GM18517 (cell line): ENCODE data around the gene YIPF5.
A peak's percentile ranks its signal among the peaks of the same experiment; 100 is the strongest.

ENCODE experiments used
- ATAC-seq: cut with Tn5 transposase; IDR thresholded peaks from one replicate; pipeline ENCODE4 v1.9.1; 2021; ENCODE audit warnings: mild to moderate bottlenecking, moderate library complexity; ENCODE audit not compliant: unreplicated experiment

The YIPF5 gene

DNA sequence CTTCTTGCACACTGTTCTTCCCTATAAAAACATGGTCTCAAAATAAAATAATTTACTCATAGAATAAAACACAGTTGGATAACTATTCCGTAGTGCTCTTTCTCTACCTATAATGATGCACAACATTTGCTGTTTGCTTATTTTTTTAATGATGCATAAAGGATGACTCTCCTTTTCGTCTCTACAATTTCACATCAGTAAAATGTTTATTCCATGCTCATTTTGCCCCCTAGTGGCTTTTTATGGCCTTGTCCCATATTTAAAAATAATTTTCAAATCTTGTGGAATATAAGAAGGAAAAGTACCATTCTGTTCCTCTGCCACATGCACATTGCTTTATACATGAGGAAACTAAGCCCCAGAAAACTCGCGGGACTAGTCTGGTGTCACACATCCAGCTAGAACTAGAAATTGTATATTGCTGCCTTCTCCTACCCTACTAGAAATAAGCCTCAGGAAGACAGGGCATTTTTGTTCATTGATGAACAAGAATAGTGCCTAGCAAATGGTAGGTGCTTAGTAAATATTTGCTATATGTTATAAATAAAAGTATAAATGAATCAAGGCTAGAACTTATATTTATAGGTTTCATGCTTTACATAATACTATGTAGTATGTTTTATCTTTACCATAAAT lies 12.9 kb upstream of the YIPF5 start:
- ATAC-seq = no peak

DNA sequence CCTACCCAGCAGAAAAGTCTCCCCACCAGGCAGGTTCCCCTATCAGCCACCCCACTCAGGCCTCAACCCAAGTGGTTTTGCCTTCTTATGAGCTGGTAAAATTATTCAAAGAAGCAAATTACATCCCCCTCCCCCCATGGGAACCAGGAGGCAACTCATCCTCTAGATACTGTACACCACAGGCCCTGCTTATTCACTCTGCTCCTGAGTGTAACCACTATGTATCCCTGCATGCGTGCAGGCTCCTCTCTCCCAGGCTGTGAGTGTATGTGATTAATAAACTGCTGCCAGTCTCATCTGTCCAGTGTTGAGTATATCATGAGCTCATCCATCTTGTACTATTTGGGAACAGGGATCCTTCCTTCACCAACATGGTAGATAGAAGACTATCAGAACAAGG lies 8.8 kb upstream of the YIPF5 start:
- no peak for ATAC-seq

DNA sequence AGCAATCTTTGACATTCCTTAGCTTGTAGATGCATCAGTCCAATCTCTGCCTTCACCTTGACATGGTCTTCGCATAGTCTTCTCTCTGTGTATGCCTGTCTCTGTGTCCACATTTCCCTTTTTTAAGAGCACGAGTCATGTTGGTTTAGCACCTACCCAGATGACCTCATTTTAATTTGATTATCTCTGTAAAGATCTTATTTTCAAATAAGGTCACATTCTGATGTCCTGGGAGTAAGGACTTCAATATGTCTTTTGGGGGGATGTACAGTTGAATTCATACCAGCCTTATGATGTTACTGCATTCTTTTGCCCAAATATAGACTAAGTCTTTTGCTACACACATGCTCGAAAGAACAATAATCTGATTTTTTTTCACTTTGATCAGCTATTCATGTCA lies 7.1 kb upstream of the YIPF5 start:
- no peak for ATAC-seq

DNA sequence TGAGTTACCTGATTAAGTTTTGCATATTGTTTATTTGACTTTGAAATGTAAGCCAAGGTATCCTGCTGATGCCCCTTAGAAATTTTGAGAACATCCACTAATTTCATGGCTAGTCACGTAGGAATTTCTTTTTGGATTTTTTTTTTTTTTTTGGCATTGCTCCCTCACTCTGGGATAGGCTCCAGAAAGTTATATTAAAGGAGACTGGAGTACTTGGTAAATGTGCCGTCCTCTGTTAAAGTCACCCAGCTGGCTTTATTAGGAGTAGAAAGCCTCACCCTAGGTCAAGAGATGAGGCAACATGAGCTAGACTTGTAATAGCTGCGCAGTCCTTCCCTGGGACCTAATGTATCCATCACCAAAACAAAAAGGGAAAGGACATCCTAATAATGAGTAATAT lies 3.3 kb upstream of the YIPF5 start:
- ATAC-seq = no peak

DNA sequence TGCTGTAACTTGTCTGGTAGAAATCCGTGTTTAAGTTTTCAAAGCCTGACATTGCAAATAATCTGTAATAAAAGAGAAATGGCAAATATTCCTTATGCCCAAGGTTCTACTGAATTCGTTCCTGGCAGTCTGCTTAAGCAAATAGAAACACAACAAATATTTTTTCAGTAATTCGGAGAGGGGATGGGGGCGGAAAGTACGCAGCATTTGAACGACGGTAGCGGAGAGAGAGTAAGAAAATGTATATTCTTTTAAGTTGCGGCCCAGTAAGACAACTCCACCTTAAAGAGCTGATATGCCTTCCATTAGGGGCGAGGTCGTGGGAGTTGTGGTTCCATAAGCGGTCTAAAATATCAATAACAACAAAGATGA lies 569 bp downstream of the YIPF5 start:
- ATAC-seq = no peak

DNA sequence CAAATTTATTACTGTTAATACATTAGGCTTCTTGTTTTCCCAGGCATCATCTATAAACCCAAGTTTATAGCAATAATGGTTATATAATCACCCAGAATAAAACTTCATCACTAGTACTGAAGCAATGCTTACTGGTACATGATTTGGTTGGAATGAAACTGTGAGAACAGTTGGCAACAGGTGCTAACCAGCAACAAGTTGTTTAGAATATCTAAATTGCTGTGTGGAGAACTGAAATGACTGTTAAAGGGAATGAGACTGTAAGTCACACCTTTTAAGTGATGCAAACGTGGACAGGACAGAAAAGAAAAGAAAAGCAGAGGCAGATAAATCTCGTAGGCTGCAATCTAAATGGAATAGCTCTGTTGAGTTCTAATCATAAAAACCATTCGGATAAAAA lies 2.5 kb downstream of the YIPF5 start:
- ATAC-seq = no peak

DNA sequence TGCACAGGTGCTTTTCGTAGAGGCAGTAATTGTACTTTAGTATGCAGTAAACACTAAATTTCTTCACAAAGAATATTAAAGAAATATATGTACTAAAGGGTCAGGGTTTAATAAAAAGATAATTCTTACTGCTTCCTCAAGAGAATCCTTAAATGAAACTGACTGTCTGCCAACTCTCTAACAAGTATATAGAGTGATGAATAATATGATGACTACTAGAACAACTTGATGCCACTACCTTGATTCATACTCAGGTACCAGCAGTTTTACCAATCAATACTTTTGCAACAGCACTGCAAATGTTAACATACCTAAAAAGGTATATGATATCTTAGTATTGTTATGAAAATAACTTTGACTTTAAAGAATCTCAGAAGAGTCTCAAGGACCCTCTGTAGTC lies 3.8 kb downstream of the YIPF5 start:
- no peak for ATAC-seq

DNA sequence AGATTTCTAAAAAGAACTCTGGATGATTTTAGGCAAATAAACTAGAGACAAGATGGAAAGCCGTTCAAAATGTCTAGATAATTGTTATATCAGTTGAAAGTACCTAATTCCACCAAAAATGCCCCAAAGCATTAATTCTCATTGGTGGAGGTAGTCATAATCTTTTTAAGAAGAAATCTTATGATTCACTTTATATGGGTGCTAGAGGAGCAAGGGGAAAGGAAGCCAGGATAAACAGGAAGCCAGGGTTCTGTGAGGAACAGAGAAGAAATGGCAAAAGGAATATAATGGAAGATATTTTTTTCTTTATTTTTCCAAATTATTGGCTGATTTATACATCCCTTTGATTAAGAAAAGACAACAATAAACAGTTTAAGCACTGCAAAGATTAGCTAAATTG lies 7.8 kb downstream of the YIPF5 start:
- ATAC-seq = no peak

DNA sequence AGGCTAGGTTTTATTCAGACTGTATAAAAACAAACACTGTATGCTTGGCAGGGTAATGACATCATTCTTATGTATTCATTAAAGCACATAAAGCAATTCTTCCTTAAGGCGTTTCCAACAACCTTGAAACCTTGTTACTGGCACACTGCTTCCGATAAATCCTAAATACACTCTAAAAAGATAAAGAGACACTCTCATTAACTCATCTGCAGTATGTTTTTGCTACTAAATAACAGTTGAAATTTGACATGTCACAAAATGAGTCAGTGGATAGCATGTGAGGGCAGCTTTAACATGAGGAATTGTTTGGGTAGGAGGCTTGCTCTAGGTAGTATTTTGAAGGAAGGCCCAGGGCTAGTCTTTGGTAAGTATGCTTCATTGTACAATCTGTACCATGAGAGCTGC lies 13.7 kb downstream of the YIPF5 start:
- ATAC-seq = no peak

DNA sequence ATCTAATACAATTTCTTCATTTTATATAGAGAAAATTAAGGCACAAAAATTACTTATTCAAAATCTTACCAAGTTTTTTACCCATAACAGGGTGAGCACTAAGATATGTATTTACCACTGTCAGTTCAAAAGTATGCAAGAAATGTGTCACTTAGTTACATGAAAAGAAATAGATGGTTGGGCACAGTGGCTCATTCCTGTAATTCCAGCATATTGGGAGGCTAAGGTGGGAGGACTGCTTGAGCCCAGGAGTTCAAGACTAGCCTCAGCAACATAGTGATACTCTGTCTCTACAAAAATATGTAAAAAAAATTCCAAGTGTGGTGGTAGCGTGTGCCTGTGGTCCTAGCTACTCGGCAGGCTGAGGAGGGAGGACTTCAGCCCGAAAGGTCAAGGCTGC lies 19.4 kb downstream of the YIPF5 start:
- ATAC-seq = no peak

DNA sequence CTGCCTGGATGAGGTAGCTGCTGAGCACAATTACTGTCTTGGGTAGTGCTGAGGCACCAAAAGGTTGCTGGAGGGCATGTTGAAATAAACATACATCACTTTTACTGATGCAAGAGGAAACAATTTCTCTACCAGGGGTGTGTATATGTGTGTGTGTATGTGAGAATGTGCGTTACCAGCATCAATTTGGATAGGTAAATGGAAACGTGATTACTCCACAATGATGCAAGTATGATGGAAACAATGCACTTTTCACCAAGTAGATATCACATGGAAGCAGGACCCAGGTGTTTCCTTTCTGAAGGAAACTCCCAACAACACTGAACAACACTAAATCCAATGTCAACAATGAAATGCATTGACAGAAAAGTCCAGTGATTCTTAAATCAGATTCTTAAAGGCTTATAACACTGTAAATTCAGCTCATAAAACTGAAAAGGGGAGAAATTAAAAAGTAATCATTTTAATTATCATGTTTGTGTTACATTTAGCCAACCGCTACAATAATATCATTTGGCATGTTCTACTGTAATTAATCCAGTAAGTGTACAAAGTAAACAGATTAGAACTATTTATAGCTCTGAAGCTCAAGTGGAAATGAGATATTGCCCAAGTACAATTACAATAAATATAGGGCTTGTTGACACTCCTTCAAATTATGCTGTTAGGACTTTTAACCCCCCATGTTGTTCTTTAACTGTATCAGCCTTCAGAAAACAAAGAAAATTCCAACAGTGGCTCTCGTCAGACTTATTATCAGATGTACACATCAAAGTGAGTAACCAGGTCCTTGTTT lies 25.3 kb downstream of the YIPF5 start:
- ATAC-seq = no peak

DNA sequence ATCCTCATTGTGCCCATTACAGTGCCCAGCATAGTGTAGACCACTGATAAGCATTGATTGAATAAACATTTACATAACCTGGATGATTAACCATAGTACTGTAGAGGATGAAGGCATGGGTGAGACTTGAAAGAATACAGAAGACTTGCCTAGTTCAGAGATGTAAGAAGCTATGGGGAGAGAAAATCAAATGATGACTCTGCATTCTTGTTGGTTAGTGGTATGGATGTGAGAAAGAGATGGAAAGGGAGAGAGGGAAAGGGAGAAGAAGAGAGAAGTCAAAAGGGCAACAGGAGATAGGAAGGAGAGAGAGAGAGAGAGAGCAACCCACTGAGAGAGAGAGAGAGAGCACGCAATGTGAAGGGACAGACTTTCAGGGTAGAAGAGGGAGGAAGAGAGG lies 26.8 kb downstream of the YIPF5 start:
- no peak for ATAC-seq

DNA sequence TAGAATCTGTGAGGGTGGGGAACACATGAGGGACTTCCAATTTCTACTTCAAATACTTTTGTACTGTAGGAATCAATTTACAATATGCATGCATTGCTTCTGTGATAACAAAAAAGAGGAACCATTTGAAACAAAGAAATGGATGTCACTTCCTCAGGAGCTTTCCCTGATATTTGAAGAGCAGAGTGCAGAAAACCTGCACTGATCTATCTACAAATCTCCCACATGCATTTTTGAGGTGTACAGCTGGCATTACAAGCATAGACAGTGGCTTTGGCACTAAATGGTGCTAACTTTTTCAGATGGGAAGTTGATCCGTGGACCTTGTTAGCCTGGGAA lies 27.7 kb downstream of the YIPF5 start:
- ATAC-seq = no peak

DNA sequence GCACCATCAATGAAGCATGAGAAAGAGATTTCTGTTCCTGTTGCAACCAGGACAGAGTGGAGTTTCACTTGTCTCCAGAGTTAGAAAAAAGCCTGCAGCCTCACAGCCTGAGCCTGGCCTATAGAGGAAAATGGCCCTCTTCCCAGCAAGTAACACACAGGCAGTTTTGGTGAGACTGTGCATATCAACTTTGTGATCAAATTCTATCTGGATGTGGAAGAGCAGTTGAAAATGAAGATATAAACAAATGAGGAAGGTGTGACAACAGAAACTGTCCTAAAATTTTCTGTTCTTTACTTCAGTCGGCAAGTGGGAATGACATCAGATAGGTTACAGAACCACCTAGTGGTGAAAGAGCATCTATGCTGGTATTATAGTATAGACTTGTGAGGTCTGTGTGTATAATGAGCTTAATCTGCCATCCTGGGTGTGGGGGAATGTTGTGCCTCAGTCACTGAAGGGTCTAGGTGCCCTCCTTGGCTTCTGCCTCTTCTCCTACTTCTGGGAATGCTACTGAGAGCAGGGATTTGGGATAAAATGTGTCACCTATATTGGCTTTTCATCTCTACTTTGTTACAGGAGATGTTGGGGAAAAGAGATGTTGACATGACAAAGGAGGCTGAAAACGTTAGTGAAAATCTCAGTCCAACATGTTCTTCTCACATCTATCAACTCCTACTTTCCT lies 28.2 kb downstream of the YIPF5 start:
- ATAC-seq = peak; percentile 99

DNA sequence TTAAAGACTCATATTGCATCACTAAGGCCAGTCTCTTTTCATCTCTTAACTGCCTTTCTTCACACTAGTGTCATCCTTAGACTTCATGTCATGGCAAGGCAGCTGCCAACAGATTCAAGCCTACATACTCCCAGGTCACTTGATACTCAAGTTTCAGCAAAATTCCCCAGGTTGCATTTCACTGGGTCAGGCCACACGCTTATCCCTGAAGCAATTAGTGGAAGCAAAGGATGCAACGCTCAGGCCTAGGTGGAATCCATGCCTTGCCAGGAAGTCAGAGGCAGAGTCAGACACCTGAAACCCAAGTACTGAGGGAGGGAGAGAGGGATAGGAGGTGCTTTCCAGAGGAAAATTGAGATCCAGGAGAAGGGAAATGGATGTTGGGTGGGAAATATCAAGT lies 28.9 kb downstream of the YIPF5 start:
- no peak for ATAC-seq

DNA sequence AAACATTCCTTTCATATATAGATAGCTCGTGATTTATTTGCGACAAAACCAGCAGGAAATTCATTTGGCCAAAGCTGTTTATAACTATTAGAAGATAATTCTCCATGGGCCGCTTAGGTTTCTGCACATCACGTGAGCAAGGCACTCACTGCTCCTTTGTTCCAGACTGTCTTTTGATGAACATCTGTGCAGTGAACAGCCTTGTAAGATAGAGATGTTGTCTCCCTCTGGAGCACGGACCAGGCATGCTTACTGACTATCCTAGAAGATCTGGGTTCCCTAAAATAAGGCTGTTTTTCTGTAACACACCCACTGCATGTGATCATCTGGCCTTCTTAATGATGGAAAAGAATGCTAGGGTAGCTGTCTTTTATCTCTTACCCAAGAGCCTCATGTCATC lies 30.9 kb downstream of the YIPF5 start:
- ATAC-seq = no peak

DNA sequence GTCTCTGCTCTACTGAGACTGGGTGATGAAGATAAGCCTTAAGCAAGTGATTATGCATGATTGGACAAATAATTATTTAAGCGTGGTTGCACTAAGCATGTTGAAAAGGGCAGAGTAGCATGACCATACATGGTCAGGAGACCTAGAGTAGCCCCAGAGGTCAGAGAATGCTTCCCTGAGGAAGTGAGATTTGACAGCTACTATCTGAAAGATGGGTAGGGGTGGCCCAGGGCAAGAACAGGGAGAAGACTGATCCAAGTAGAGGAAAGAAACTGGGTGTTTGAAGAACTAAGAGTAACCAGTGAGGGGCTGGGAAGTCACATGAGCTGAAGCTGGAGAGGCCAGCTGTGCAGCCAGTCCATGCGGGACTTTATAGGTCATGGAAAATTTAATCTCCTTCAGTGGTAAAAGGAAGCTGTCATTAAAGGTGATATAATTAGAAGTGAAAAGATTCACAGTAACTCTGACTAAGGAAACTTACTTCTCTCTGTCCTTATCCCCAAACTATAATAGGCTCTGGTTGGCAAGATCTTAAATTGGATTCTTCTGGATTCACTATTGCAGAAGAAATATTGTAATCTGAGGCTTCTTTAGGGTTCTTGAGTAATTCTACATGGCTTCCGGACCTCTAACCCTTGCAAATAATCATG lies 35.2 kb downstream of the YIPF5 start:
- no peak for ATAC-seq

DNA sequence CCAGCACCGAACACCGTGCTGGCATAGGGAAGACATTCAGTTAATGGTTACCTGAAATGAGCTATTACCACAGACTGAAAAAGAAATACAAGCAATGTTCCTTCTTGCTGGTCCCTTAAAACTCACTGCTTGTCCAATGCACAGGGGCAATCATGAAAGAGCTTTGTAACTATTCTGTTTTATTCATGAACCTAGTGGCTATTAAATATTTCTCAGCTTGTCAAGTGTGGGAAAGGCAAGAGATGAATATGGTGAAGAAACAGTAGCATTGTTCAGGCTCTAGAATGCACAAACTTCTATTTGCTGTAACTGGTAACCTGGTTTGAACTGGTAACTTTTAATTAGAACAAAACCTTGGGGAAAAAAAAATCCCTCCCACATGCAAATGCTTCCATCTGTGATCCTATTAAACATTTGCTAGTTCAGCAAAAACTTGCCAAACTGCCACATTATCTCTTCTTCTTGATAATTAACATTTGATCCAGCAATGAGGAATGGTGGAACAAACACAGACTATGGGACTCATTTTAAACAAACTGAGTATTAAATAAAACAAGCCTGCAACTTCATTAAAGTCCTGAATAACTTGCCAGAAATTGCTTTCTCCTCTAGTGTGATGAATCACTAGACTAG lies 36.1 kb downstream of the YIPF5 start:
- ATAC-seq = no peak

DNA sequence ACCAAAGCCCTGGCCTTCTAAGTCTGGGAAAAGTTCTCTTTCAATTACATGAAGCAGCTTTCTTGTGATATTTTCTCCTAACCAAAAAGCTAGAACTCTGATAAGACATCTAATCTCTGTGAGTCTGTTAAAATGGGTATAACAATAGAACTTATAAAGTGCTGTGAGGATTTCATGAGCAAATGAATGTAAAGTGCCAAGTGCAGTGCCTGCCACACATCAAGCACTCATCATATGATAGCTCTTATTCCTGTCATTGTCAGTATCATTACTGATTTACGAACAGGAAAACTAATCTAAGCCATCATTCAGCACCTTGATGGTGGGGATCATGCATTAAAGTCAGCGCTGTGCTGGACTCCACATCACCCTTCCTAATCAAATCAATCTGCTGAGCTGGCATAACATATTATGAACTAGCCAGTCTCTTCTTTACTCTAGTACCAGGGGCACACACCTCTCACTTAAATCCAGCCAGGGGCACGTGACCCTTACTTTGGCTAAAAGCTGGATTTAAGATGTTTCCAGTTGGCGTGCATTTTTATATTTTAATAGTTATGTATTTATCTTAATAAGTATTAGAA lies 37.3 kb downstream of the YIPF5 start:
- ATAC-seq = no peak

DNA sequence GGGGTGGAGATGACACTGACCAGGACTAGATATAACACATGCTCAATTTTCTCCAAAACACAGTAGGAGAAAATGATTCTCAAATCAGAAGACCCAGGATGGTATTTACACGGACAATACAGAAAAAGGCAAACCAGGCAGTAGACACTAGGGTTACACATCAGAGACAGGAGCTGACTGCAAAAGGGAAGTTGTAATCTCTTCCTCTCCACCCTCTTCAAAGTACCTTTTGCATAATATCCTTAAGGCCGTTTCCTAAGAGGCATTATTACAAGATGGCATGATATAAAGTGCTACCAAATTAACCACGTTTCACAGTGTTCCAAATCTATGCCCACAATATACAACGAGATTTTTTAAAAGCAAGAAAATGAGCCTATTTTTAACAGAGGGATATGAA lies 39.2 kb downstream of the YIPF5 start:
- ATAC-seq = no peak

DNA sequence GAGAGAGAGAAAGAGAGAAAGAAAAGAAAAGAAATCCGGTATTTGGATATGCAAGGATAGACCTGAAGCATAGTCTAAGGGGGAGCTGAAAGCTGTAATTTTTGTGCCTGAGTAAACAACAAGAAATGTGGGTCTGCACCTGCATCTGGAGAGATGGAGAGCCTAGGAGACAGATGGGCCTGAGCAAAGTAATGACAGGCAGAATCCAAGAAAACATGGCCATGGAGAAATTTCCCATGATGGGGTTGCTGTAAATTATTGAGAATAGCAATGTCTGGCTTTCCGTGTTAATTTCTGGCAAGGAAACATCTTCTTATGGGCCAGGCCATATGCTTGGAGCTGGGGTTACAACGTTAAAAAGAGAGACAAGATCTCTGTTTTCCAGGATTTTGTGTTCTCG lies 40.2 kb downstream of the YIPF5 start:
- ATAC-seq = no peak
